Stimulated activated CD4-positive, alpha-beta T cell treated with anti-CD3 and anti-CD28 coated beads, Interleukin-1b, Interleukin-23, amount 100 ng/mL, for 48 hours (primary cell): ENCODE data around the gene NCOA3.
"Not testable (repeated sequence)": the region's sequence is repeated elsewhere in the genome, so short reads cannot be mapped to it uniquely, and the experiment has no call there.

Experiments used
- DNase-seq: peaks from one replicate; pipeline ENCODE4 v3.0.0-alpha.2; 2020

Gene NCOA3

GRCh38 chr20:47475419-47476044 lies 26.2 kb upstream of the NCOA3 start:
- DNase-seq: no peak

GRCh38 chr20:47476452-47476851 lies 25.2 kb upstream of the NCOA3 start:
- DNase-seq: no peak

GRCh38 chr20:47479093-47479492 lies 22.6 kb upstream of the NCOA3 start:
- no peak for DNase-seq

GRCh38 chr20:47479506-47479905 lies 22.2 kb upstream of the NCOA3 start:
- DNase-seq: no peak

- no peak for DNase-seq
Measured at GRCh38 chr20:47480239-47480638, 21.4 kb upstream of the NCOA3 start.

- DNase-seq: no peak
Measured at GRCh38 chr20:47480705-47481104, 21.0 kb upstream of the NCOA3 start.

- DNase-seq: no peak
Measured at GRCh38 chr20:47481330-47482216, 20.1 kb upstream of the NCOA3 start.

GRCh38 chr20:47482705-47483104 lies 19.0 kb upstream of the NCOA3 start:
- no peak for DNase-seq

- no peak for DNase-seq
Measured at GRCh38 chr20:47484303-47484702, 17.4 kb upstream of the NCOA3 start.

- DNase-seq: peak; percentile 74
Measured at GRCh38 chr20:47487175-47487917, 14.3 kb upstream of the NCOA3 start.

- peak; percentile 28 for DNase-seq
Measured at GRCh38 chr20:47489448-47489872, 12.2 kb upstream of the NCOA3 start.

GRCh38 chr20:47490795-47491194 lies 10.9 kb upstream of the NCOA3 start:
- no peak for DNase-seq

- DNase-seq: no peak
Measured at GRCh38 chr20:47492284-47492683, 9.4 kb upstream of the NCOA3 start.

GRCh38 chr20:47493175-47493962 lies 8.3 kb upstream of the NCOA3 start:
- peak; percentile 64 for DNase-seq

GRCh38 chr20:47493963-47494293 lies 7.8 kb upstream of the NCOA3 start:
- no peak for DNase-seq

- DNase-seq: not testable (repeated sequence)
Measured at GRCh38 chr20:47494606-47495005, 7.1 kb upstream of the NCOA3 start.

GRCh38 chr20:47496118-47496517 lies 5.6 kb upstream of the NCOA3 start:
- no peak for DNase-seq

GRCh38 chr20:47498606-47499005 lies 3.1 kb upstream of the NCOA3 start:
- DNase-seq: no peak

GRCh38 chr20:47499053-47499452 lies 2.6 kb upstream of the NCOA3 start:
- DNase-seq: no peak

GRCh38 chr20:47500082-47500481 lies 1.6 kb upstream of the NCOA3 start:
- DNase-seq: not testable (repeated sequence)

GRCh38 chr20:47500554-47500953 lies 1.1 kb upstream of the NCOA3 start:
- DNase-seq: no peak

GRCh38 chr20:47501116-47501481 lies 588 bp upstream of the NCOA3 start:
- DNase-seq: no peak
